Lung (tissue), 12 donors: ENCODE data around the gene SLC23A3. TPM values are rescaled to one million over a fixed set of nuclear protein-coding genes. Genes with fewer than 3 reads are reported as not detected.

ENCODE experiments used
- ATAC-seq: fragments of 200-7000 bp; cut with Tn5 transposase; one replicate; pipeline ENCODE4 v1.9.1; 2020; ENCODE audit warnings: moderate number of reproducible peaks; ENCODE audit not compliant: insufficient read depth, low FRiP score
- DNase-seq, 3 donors: peaks; one replicate each; pipeline ENCODE4 v3.0.0-alpha.2; 2013 to 2017
- H3K27ac ChIP-seq, 2 donors: one replicate each; pipeline ENCODE4 v1.5.1; 2013; ENCODE audit warnings: mild to moderate bottlenecking in 2 of 2, moderate library complexity in 2 of 2, control low read depth in 1 of 2, inconsistent platforms in 1 of 2, low read depth in 1 of 2, low read length in 1 of 2
- H3K27me3 ChIP-seq, 3 donors: one replicate each; pipeline ENCODE4 v1.5.1; 2013; ENCODE audit warnings: low read length in 2 of 3; ENCODE audit not compliant: control insufficient read depth in 3 of 3, insufficient read depth in 3 of 3
- H3K36me3 ChIP-seq, 4 donors: one replicate each; pipeline ENCODE4 v1.5.1; 2013; ENCODE audit warnings: low read length in 4 of 4, mild to moderate bottlenecking in 1 of 4, moderate library complexity in 1 of 4; ENCODE audit not compliant: control insufficient read depth in 4 of 4, insufficient read depth in 4 of 4
- H3K4me1 ChIP-seq, 5 donors: one replicate each; pipeline ENCODE4 v1.5.1; 2013; ENCODE audit warnings: low read length in 5 of 5, mild to moderate bottlenecking in 2 of 5, moderate library complexity in 1 of 5; ENCODE audit not compliant: control insufficient read depth in 5 of 5, insufficient read depth in 5 of 5
- H3K4me3 ChIP-seq: one replicate; pipeline ENCODE4 v1.5.1; 2013; ENCODE audit warnings: mild to moderate bottlenecking, control low read depth, moderate library complexity
- H3K9ac ChIP-seq, 2 donors: one replicate each; pipeline ENCODE4 v1.5.1; 2013; ENCODE audit warnings: low read length in 2 of 2, control low read depth in 1 of 2; ENCODE audit not compliant: insufficient read depth in 1 of 2
- H3K9me3 ChIP-seq, 4 donors: one replicate each; pipeline ENCODE4 v1.5.1; 2013; ENCODE audit warnings: low read length in 3 of 4, mild to moderate bottlenecking in 1 of 4, moderate library complexity in 1 of 4; ENCODE audit not compliant: control insufficient read depth in 4 of 4, insufficient read depth in 3 of 4
- CTCF ChIP-seq: IDR thresholded peaks from 2 replicates; pipeline ENCODE4 v1.5.1; 2012; ENCODE audit warnings: mild to moderate bottlenecking; ENCODE audit errors: control extremely low read depth, extremely low read depth
- WGBS, 2 donors: extraction: QIAGEN DNeasy Blood & Tissue Kit; methylation state at CpG; one replicate each; pipeline ENCODE4 v1.1.7; 2013; 5-methylcytosine and 5-hydroxymethylcytosine counted together
- polyA plus RNA-seq, 2 donors: library from polyadenylated mRNA; stranded (reverse); fragments of 200-250 nt; gene quantifications; one replicate each; pipeline ENCODE4 v1.2.1, GENCODE V29; 2013
- total RNA-seq, 2 donors: library from RNA; depleted of rRNA in 1 of 2; stranded (reverse); fragments of >200 nt in 1 of 2; gene quantifications; one replicate each; pipeline ENCODE4 v1.2.1, GENCODE V29; 2014 to 2021
- donor health status: control.
- donor health status: control.
- donor health status: Bipolar disorder and iron deficiency.
- donor health status: healthy.
- donor health status: DM: yes; HTN: yes; CAD: no.

The SLC23A3 gene
- total and polyA plus RNA-seq, 4 donors, result 0.80 to 2.5 (median 1.9) TPM

DNA sequence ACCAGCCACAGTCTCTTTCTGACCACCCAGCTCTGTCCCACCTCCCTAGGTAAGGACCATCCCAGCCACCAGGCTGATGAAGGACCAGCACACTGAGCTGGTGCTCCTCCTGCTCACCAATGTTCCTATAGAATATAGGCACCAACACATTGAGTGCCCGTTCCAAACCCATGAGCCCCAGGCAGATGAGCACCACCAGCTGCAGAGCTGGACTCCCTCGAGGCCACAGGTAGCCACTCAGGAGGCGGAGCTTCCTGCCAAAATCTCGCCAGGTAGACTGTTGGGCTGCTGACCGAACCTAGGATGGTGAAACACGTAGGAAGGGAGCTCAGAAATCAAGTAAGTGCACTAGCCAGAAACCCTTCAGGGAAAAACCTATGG is 46.7 kb upstream of the SLC23A3 start:
- H3K9me3 ChIP-seq, result no peaks in the 10 kb centered on the region
- H3K27ac ChIP-seq, result no peak overlapping the region
- 92% methylated on average over 6 of the region's 6 CpGs for WGBS, 2 donors
- no peak overlapping the region for H3K9ac ChIP-seq
- TF ChIP-seq CTCF, result no peak
- no peak overlapping the region for H3K4me3 ChIP-seq
- ATAC-seq, result no peak
- H3K27me3 ChIP-seq, result no peaks in the 10 kb centered on the region
- no peak for DNase-seq
- peaks cover under 1 to 43% (median 41%) of the 10 kb centered on the region in 4 donors for H3K36me3 ChIP-seq
- peaks cover 0 to 26% (median 11%) of the 10 kb centered on the region in 5 donors for H3K4me1 ChIP-seq

GRCh38 chr2:219215871-219216534 is 46.2 kb upstream of the SLC23A3 start:
- 92 to 94% methylated on average over 27 of the region's 27 CpGs for WGBS, 2 donors
- DNase-seq (no peak), ATAC-seq (no peak)
- peaks cover 0 to 42% (median 36%) of the 10 kb centered on the region in 4 donors for H3K36me3 ChIP-seq
- H3K4me1 ChIP-seq, result peaks cover 0 to 26% (median 11%) of the 10 kb centered on the region in 5 donors
- H3K27ac ChIP-seq, result no peak overlapping the region
- no peaks in the 10 kb centered on the region for H3K27me3 ChIP-seq
- H3K4me3 ChIP-seq, result no peak overlapping the region
- H3K9ac ChIP-seq, result no peak overlapping the region
- no peaks in the 10 kb centered on the region for H3K9me3 ChIP-seq
- TF ChIP-seq CTCF, result no peak

DNA sequence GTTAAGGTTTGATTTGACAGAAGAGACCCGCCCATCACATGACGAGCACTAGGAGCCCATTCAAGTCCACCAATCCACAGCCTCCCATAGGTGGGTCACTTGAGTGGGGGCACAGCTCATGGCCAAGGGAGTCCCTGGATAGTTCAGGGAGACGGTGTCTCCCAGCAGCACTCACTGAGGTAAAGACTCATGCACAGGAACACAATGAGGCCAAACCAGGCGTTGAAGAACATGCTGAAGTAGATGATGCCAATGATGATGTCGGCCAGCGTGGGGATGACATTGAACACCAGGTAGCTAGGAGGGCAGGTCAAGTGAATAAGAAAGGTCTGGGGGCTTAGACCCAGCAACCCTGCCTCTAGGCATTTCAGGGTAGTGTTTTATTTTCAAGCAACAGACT is 45.0 kb upstream of the SLC23A3 start:
- H3K4me1 ChIP-seq, result peaks cover 0 to 22% (median 11%) of the 10 kb centered on the region in 5 donors
- WGBS, 2 donors, result 92 to 98% methylated on average over 6 of the region's 6 CpGs
- no peak overlapping the region for H3K9ac ChIP-seq
- no peak for TF ChIP-seq CTCF
- H3K4me3 ChIP-seq, result no peak overlapping the region
- no peak overlapping the region for H3K27ac ChIP-seq
- H3K27me3 ChIP-seq, result no peaks in the 10 kb centered on the region
- no peak for DNase-seq
- H3K36me3 ChIP-seq, result peaks cover 4 to 40% (median 28%) of the 10 kb centered on the region in 4 donors
- ATAC-seq, result no peak
- H3K9me3 ChIP-seq, result no peaks in the 10 kb centered on the region

GRCh38 chr2:219214141-219214540 is 44.3 kb upstream of the SLC23A3 start:
- H3K4me3 ChIP-seq, result no peak overlapping the region
- H3K4me1 ChIP-seq, result peaks cover 0 to 16% (median 5%) of the 10 kb centered on the region in 5 donors
- no peak for ATAC-seq
- TF ChIP-seq CTCF, result no peak
- no peak overlapping the region for H3K27ac ChIP-seq
- H3K9ac ChIP-seq, result no peak overlapping the region
- no peak for DNase-seq
- H3K27me3 ChIP-seq, result no peaks in the 10 kb centered on the region
- H3K36me3 ChIP-seq, result peaks cover 4 to 41% (median 28%) of the 10 kb centered on the region in 4 donors
- 96 to 97% methylated on average over 15 of the region's 15 CpGs for WGBS, 2 donors
- no peaks in the 10 kb centered on the region for H3K9me3 ChIP-seq
